K562 (cell line): ENCODE results near the gene MDH1B. TPM values are rescaled to one million over a fixed set of nuclear protein-coding genes. Genes with fewer than 3 reads are reported as not detected.
A peak's percentile ranks its signal among the peaks of the same experiment; 100 is the strongest.

ENCODE experiments used
- ARHGAP35 ChIP-seq: fragments of 450-650 bp; IDR thresholded peaks from 2 replicates; pipeline ENCODE4 v1.6.1; 2018; ENCODE audit not compliant: partially characterized antibody
- ATF1 ChIP-seq, 2 experiments: fragments of 450-650 bp in 1 of 2; IDR thresholded peaks; 2 replicates each; pipeline ENCODE4 v1.6.1; 2016; ENCODE audit warnings: missing compliant biosample characterization in 1 of 2, missing genetic modification characterization in 1 of 2
- CBX3 ChIP-seq, 2 experiments: IDR thresholded peaks; 1 replicate in 1 of 2; 2 replicates in 1 of 2; pipeline ENCODE4 v1.6.1; 2012; ENCODE audit warnings: inconsistent platforms in 2 of 2, low read length in 2 of 2, borderline replicate concordance in 1 of 2, control low read depth in 1 of 2
- CBX8 ChIP-seq: fragments of 200-600 bp; sonication (generic); IDR thresholded peaks from 2 replicates; pipeline ENCODE4 v1.6.1; 2012; ENCODE audit warnings: borderline replicate concordance, mixed run types, low read depth, mild to moderate bottlenecking, moderate library complexity, mixed read lengths, low read length, control low read depth, inconsistent platforms; ENCODE audit not compliant: poor library complexity, severe bottlenecking; ENCODE audit errors: extremely low read depth
- CREM ChIP-seq: IDR thresholded peaks from 2 replicates; pipeline ENCODE4 v1.6.1; 2014; ENCODE audit warnings: antibody characterized with exemption, low read depth
- ESRRA ChIP-seq: fragments of 450-650 bp; IDR thresholded peaks from 2 replicates; pipeline ENCODE4 v1.6.1; 2014; ENCODE audit warnings: low read depth, mild to moderate bottlenecking, moderate library complexity, borderline replicate concordance
- FOXP1 ChIP-seq: sonication (generic); formaldehyde crosslinking; IDR thresholded peaks from 2 replicates; pipeline ENCODE4 v1.8.0; 2022; ENCODE audit warnings: mild to moderate bottlenecking, missing genetic modification reagents
- HDAC2 ChIP-seq: fragments of 450-650 bp; IDR thresholded peaks from 2 replicates; pipeline ENCODE4 v1.6.1; 2016; ENCODE audit warnings: mild to moderate bottlenecking
- KDM5B ChIP-seq: fragments of 200-600 bp; sonication (generic); IDR thresholded peaks from 2 replicates; pipeline ENCODE4 v1.6.1; 2012; ENCODE audit warnings: low read depth, mild to moderate bottlenecking, moderate library complexity, low read length, control low read depth, inconsistent platforms; ENCODE audit not compliant: insufficient replicate concordance
- KLF16 ChIP-seq: IDR thresholded peaks from 2 replicates; pipeline ENCODE4 v1.6.1; 2016; ENCODE audit warnings: antibody characterized with exemption
- LCOR ChIP-seq: sonication (generic); formaldehyde crosslinking; IDR thresholded peaks from 2 replicates; pipeline ENCODE4 v1.8.0; 2022; ENCODE audit warnings: mild to moderate bottlenecking, missing genetic modification reagents
- MAFF ChIP-seq: IDR thresholded peaks from 2 replicates; pipeline ENCODE4 v1.6.1; 2012; ENCODE audit warnings: low read length, improper control_type of control experiment
- MECOM ChIP-seq: fragments of 250-450 bp; sonication (Bioruptor Pico); IDR thresholded peaks from 2 replicates; pipeline ENCODE4 v1.8.0; 2022; ENCODE audit warnings: inconsistent platforms
- OTX1 ChIP-seq: fragments of 450-650 bp; formaldehyde crosslinking; IDR thresholded peaks from 2 replicates; pipeline ENCODE4 v1.4.0; 2022; ENCODE audit warnings: mild to moderate bottlenecking
- RBM25 ChIP-seq: fragments of 200-400 bp; formaldehyde crosslinking; IDR thresholded peaks from 2 replicates; pipeline ENCODE4 v1.6.1; 2018; ENCODE audit warnings: low read length, low read depth, moderate library complexity; ENCODE audit not compliant: severe bottlenecking
- TBP ChIP-seq: optimal IDR thresholded peaks from 2 replicates; pipeline ENCODE3; 2011; ENCODE audit warnings: low read depth, low read length, improper control_type of control experiment
- TOE1 ChIP-seq, 2 experiments: fragments of 450-650 bp in 1 of 2; sonication (generic) in 1 of 2; formaldehyde crosslinking in 1 of 2; IDR thresholded peaks; 2 replicates each; pipeline versions ENCODE4 v1.7.1 to v1.8.0; 2016 to 2022; ENCODE audit warnings: borderline replicate concordance in 2 of 2, mild to moderate bottlenecking in 2 of 2, antibody characterized with exemption in 1 of 2, inconsistent platforms in 1 of 2, low read depth in 1 of 2, missing genetic modification reagents in 1 of 2, moderate library complexity in 1 of 2
- ZFPM2 ChIP-seq: fragments of 250-450 bp; sonication (Bioruptor Pico); IDR thresholded peaks from 2 replicates; pipeline ENCODE4 v1.5.1; 2022; ENCODE audit warnings: mild to moderate bottlenecking
- ZNF217 ChIP-seq: sonication (generic); formaldehyde crosslinking; IDR thresholded peaks from 2 replicates; pipeline ENCODE4 v1.8.0; 2022; ENCODE audit warnings: mild to moderate bottlenecking, missing genetic modification reagents
- ZNF583 ChIP-seq: fragments of 250-450 bp; sonication (Bioruptor Pico); IDR thresholded peaks from 2 replicates; pipeline ENCODE4 v1.4.0; 2020
- ZNF707 ChIP-seq: fragments of 250-450 bp; sonication (Bioruptor Pico); conservative IDR thresholded peaks from 2 replicates; pipeline ENCODE4 v1.8.0; 2022; ENCODE audit warnings: inconsistent platforms, mild to moderate bottlenecking, moderate library complexity
- polyA plus RNA-seq, 8 experiments: library from polyadenylated mRNA; depleted of rRNA in 4 of 8; stranded (reverse) in 5 of 8; unstranded in 3 of 8; fragments of >200 nt; fragmentation: Nextera tagmentation in 2 of 8; fragmentation: Illumina TruSeq in 1 of 8; extraction: Ambion mirVana in 2 of 8; extraction: Trizol in 1 of 8; gene quantifications; 2 replicates each; pipeline versions ENCODE4 v1.2.1 to v1.2.3, GENCODE V29; 2011 to 2014; ENCODE audit warnings: inconsistent platforms in 1 of 8, missing spikeins in 1 of 8
- total RNA-seq, 7 experiments: library from RNA; depleted of rRNA in 6 of 7; stranded (reverse); fragments of >200 nt in 6 of 7; fragmentation: Illumina TruSeq in 2 of 7; extraction: Trizol in 2 of 7; gene quantifications; 2 replicates each; pipeline versions ENCODE4 v1.2.1 to v1.2.3, GENCODE V29; 2011 to 2021; ENCODE audit warnings: low replicate concordance in 1 of 7
- TF ChIP-seq, protein P1 (sequence below): fragments of 150-350 bp; conservative IDR thresholded peaks from 2 replicates; pipeline ENCODE4 v1.6.1; 2014; ENCODE audit warnings: low read length
- TF ChIP-seq, protein P2 (sequence below): sonication (generic); formaldehyde crosslinking; IDR thresholded peaks from 2 replicates; pipeline ENCODE4 v1.8.0; 2022; ENCODE audit warnings: mild to moderate bottlenecking, missing genetic modification reagents
- TF ChIP-seq, protein P3 (sequence below): fragments of 250-450 bp; sonication (Bioruptor Pico); IDR thresholded peaks from 2 replicates; pipeline ENCODE4 v1.5.0; 2021

The MDH1B gene
- total and polyA plus RNA-seq, 9 of the 15 experiments (the other 6 are each of a cell fraction or from before 2014, with no cell fraction given) = 0.06 to 0.16 (median 0.14) TPM; not detected in 5

DNA sequence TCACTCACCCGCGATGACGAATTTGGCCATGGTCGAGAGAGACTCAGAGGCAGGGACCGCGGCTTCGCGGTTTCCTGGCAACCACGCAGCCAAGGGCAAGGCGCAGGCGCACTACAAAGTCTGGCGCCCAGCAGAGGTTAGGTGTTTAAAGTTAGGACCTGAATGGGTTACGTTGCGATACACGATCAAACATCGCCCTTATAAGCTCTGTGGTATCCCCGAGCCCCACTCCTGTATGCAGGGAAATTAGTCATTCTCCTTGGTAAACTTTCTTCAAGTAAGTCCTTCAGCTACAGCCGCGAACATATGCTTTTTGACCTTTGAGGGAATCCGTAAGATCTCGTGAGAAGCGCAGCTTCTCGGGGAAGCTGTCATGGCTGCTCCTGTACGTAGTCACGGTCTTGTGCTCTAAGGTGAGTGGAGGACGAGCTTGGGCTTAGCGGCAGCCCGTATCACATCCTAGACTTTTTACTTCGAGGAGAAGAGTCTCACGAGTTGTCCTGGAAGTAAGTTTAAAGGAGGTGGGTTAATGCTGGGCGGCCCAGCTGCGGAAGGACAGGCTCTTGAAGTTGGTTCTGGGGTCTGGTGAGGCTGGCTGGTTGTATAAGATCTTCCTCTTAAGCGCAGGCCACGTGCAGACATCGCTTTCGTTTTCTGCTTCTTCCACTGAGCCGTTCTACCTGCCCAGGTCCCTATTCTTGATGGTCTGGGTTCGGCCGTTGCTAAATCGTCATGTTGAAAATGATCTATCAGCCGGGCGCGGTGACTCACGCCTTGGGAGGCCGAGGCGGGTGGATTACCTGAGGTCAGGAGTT is at the start of gene MDH1B, which contains the start of gene FASTKD2 (continued):
- TF ChIP-seq ATF1 (CRISPR knock-in tag; IDR thresholded peaks at IDR 0.05) (no peak), ATF1 (tag; IDR thresholded peaks at IDR 0.05) (peak; percentile 56; the same call in 1 of the 2 replicates), ZNF707 (CRISPR knock-in tag) (no peak), LCOR (peak; percentile 73), ZNF583 (no peak), ZNF217 (CRISPR knock-in tag) (no peak), ESRRA (peak; percentile 57), KLF16 (peak; percentile 72; the same call in 1 of the 2 replicates), HDAC2 (0 out of 2 replicates have a peak, but pooled peaks have one; percentile 26), TOE1 (IDR thresholded peaks at IDR 0.05; ENCODE audit: borderline replicate concordance) (no peak), TOE1 (CRISPR knock-in tag; IDR thresholded peaks at IDR 0.05; ENCODE audit: borderline replicate concordance, low read depth) (no peak), MAFF (0 out of 2 replicates have a peak, but pooled peaks have one; percentile 34), CBX3 (IDR thresholded peaks at IDR 0.05; ENCODE audit: borderline replicate concordance in 1 of 2, low read length in 2 of 2) (peak in 1 of 2 experiments; percentile 22; a peak in 1 of 3 replicates), OTX1 (CRISPR knock-in tag) (no peak), KDM5B (peak; percentile 84), MECOM (CRISPR knock-in tag) (no peak), RBM25 (peak; percentile 68), CREM (no peak), ZFPM2 (CRISPR knock-in tag) (no peak), TBP (peak; percentile 79), CBX8 (no peak), FOXP1 (CRISPR knock-in tag) (peak; percentile 69; the same call in 1 of the 2 replicates), ARHGAP35 (peak; percentile 80)
- TF ChIP-seq, protein P1, sequence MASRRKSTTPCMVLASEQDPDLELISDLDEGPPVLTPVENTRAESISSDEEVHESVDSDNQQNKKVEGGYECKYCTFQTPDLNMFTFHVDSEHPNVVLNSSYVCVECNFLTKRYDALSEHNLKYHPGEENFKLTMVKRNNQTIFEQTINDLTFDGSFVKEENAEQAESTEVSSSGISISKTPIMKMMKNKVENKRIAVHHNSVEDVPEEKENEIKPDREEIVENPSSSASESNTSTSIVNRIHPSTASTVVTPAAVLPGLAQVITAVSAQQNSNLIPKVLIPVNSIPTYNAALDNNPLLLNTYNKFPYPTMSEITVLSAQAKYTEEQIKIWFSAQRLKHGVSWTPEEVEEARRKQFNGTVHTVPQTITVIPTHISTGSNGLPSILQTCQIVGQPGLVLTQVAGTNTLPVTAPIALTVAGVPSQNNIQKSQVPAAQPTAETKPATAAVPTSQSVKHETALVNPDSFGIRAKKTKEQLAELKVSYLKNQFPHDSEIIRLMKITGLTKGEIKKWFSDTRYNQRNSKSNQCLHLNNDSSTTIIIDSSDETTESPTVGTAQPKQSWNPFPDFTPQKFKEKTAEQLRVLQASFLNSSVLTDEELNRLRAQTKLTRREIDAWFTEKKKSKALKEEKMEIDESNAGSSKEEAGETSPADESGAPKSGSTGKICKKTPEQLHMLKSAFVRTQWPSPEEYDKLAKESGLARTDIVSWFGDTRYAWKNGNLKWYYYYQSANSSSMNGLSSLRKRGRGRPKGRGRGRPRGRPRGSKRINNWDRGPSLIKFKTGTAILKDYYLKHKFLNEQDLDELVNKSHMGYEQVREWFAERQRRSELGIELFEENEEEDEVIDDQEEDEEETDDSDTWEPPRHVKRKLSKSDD = 0 out of 2 replicates have a peak, but pooled peaks have one; percentile 28
- TF ChIP-seq, protein P2, sequence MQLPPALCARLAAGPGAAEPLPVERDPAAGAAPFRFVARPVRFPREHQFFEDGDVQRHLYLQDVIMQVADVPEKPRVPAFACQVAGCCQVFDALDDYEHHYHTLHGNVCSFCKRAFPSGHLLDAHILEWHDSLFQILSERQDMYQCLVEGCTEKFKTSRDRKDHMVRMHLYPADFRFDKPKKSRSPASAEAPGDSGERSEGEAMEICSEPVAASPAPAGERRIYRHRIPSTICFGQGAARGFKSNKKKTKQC (CRISPR knock-in tag) = 0 out of 2 replicates have a peak, but pooled peaks have one; percentile 43
- TF ChIP-seq, protein P3, sequence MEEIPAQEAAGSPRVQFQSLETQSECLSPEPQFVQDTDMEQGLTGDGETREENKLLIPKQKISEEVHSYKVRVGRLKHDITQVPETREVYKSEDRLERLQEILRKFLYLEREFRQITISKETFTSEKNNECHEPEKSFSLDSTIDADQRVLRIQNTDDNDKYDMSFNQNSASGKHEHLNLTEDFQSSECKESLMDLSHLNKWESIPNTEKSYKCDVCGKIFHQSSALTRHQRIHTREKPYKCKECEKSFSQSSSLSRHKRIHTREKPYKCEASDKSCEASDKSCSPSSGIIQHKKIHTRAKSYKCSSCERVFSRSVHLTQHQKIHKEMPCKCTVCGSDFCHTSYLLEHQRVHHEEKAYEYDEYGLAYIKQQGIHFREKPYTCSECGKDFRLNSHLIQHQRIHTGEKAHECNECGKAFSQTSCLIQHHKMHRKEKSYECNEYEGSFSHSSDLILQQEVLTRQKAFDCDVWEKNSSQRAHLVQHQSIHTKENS (CRISPR knock-in tag) = no peak
